ENCODE results near the gene FSD1. TPM values are rescaled to one million over a fixed set of nuclear protein-coding genes. Genes with fewer than 3 reads are reported as not detected.

The FSD1 gene
- total and polyA plus RNA-seq, 2 donors from 2014 or later, result 0.85 to 1.1 TPM

DNA sequence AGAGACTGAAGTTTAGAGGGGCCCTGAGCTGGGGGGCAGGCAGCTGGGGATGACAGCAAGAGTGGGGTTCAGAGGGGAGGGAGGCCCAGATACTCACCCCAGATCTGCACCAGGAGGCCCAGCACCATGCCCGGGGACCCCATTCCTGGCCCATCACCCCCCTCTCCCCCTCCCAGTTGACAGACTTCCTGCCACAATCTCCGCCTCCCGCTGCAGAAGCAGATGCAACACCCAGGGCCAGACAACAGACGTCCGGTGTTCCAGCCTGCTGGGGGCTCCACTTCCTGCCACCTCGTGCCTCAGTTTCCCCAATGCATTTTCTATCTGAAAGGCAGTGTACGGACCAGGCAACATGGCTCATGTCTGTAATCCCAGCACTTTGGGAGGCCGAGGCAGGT, 2.2 kb upstream of the FSD1 start, which contains the start of gene TMIGD2:
TMIGD2 (minus strand) TSS at position 147 of the 398 bp plus-strand sequence; CDS start at position 143, 4 bp downstream.
- intact Hi-C loops (cut with DNase I), result no loop called here
- Histone ChIP-seq H3K9me3 (ENCODE audit: control insufficient read depth in 2 of 3, insufficient read depth in 1 of 3, low read length in 3 of 3) (no peaks in the 10 kb centered on the region), H3K9ac (ENCODE audit: low read length in 3 of 3) (no peak within 1 kb of the TSS), H3K36me3 (ENCODE audit: control insufficient read depth in 2 of 3, insufficient read depth in 3 of 3, low read length in 3 of 3) (no peaks in the 10 kb centered on the region), H3K4me3 (ENCODE audit: low read length in 3 of 3) (no peak within 1 kb of the TSS), H3K27ac (ENCODE audit: low read depth in 2 of 2, low read length in 2 of 2) (no peak within 1 kb of the TSS), H3K4me1 (ENCODE audit: control insufficient read depth in 2 of 3, insufficient read depth in 2 of 3, low read depth in 1 of 3, low read length in 3 of 3) (no peaks in the 10 kb centered on the region), H3K27me3 (ENCODE audit: control insufficient read depth, insufficient read depth, low read length) (no peaks in the 10 kb centered on the region)
- TF ChIP-seq, protein P1, sequence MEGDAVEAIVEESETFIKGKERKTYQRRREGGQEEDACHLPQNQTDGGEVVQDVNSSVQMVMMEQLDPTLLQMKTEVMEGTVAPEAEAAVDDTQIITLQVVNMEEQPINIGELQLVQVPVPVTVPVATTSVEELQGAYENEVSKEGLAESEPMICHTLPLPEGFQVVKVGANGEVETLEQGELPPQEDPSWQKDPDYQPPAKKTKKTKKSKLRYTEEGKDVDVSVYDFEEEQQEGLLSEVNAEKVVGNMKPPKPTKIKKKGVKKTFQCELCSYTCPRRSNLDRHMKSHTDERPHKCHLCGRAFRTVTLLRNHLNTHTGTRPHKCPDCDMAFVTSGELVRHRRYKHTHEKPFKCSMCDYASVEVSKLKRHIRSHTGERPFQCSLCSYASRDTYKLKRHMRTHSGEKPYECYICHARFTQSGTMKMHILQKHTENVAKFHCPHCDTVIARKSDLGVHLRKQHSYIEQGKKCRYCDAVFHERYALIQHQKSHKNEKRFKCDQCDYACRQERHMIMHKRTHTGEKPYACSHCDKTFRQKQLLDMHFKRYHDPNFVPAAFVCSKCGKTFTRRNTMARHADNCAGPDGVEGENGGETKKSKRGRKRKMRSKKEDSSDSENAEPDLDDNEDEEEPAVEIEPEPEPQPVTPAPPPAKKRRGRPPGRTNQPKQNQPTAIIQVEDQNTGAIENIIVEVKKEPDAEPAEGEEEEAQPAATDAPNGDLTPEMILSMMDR (IDR thresholded peaks at IDR 0.05; ENCODE audit: borderline replicate concordance, extremely low read depth, insufficient read depth), result no peak
- FAIRE-seq (no peak), DNase-seq (no peak)

DNA sequence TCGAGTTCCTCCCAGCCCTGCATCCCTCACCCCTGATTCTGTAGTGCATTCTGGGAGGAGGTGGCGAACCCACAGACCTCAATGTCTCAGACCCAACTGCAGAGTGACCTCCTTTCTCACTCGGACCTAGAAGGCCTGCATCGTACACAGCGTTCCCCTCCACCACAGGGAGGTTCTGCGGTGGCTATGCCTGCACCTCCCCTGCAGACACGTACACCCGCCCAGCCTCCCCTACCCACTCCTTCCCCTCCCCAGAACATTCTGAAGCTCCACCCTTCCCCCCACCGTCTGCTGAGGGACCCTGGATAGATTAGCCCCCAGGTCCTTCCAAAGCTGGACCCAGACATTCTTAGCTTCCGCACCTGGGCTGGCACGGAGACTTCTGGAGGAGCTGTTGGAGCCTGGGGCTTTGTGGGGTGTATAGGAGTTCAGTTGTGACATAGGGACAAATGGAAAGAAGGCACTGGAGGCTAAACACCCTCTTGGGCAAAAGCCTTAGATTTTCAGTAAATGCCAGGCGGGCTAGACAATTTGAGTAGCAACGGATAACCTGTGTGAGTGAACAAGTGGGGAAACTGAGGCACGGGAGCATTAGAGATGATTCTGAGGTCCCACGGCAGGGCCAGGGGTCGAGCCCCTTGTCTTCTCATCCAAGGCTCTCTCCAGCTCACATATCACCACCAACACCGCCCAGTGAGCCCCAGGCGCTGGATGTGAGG, 420 bp upstream of the FSD1 start:
- H3K27ac ChIP-seq (ENCODE audit: low read depth in 2 of 2, low read length in 2 of 2), result no peak overlapping the region
- H3K27me3 ChIP-seq (ENCODE audit: control insufficient read depth, insufficient read depth, low read length), result no peaks in the 10 kb centered on the region
- FAIRE-seq (no peak), DNase-seq (no peak)
- H3K36me3 ChIP-seq (ENCODE audit: control insufficient read depth in 2 of 3, insufficient read depth in 3 of 3, low read length in 3 of 3), result no peaks in the 10 kb centered on the region
- TF ChIP-seq, protein P1 (IDR thresholded peaks at IDR 0.05; ENCODE audit: borderline replicate concordance, extremely low read depth, insufficient read depth), result no peak
- H3K9me3 ChIP-seq (ENCODE audit: control insufficient read depth in 2 of 3, insufficient read depth in 1 of 3, low read length in 3 of 3), result no peaks in the 10 kb centered on the region
- intact Hi-C loops (cut with DNase I), result no loop called here
- H3K4me3 ChIP-seq (ENCODE audit: low read length in 3 of 3), result no peak overlapping the region
- no peaks in the 10 kb centered on the region for H3K4me1 ChIP-seq (ENCODE audit: control insufficient read depth in 2 of 3, insufficient read depth in 2 of 3, low read depth in 1 of 3, low read length in 3 of 3)
- H3K9ac ChIP-seq (ENCODE audit: low read length in 3 of 3), result no peak overlapping the region

DNA sequence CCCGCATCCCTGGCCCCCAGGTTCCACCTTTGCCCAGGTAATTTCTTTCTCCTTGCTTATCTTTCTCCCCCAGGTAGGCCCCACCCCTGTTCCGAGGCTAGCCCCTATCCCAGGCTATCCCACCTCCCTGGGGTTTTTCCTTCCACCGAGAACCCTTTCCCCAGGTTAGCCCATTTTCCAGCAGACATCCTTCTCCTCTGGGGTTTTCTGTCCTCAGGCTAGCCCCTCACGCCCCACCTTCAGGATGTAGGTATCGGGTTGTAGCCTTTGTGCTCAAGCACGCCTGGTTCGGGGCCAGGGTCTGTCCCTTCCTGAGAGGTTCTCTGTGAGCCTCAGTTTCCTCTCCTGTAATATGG, 837 bp downstream of the FSD1 start:
- intact Hi-C loops (cut with DNase I), result no loop called here
- no peaks in the 10 kb centered on the region for H3K36me3 ChIP-seq (ENCODE audit: control insufficient read depth in 2 of 3, insufficient read depth in 3 of 3, low read length in 3 of 3)
- DNase-seq (no peak), FAIRE-seq (no peak)
- no peak overlapping the region for H3K4me3 ChIP-seq (ENCODE audit: low read length in 3 of 3)
- no peak overlapping the region for H3K27ac ChIP-seq (ENCODE audit: low read depth in 2 of 2, low read length in 2 of 2)
- no peaks in the 10 kb centered on the region for H3K27me3 ChIP-seq (ENCODE audit: control insufficient read depth, insufficient read depth, low read length)
- no peak overlapping the region for H3K9ac ChIP-seq (ENCODE audit: low read length in 3 of 3)
- H3K9me3 ChIP-seq (ENCODE audit: control insufficient read depth in 2 of 3, insufficient read depth in 1 of 3, low read length in 3 of 3), result no peaks in the 10 kb centered on the region
- TF ChIP-seq, protein P1 (IDR thresholded peaks at IDR 0.05; ENCODE audit: borderline replicate concordance, extremely low read depth, insufficient read depth), result no peak
- no peaks in the 10 kb centered on the region for H3K4me1 ChIP-seq (ENCODE audit: control insufficient read depth in 2 of 3, insufficient read depth in 2 of 3, low read depth in 1 of 3, low read length in 3 of 3)
